Smooth muscle cell of the umbilical artery (primary cell): ENCODE data around the gene LRSAM1. TPM values are rescaled to one million over a fixed set of nuclear protein-coding genes. Genes with fewer than 3 reads are reported as not detected.

Experiments used
- total RNA-seq: library from RNA; depleted of rRNA; stranded (reverse); fragments of >200 nt; gene quantifications from 2 replicates; pipeline ENCODE4 v1.2.3, GENCODE V29; 2014

The LRSAM1 gene
- 10.4 and 17.7 TPM in 2 replicates for total RNA-seq

DNA sequence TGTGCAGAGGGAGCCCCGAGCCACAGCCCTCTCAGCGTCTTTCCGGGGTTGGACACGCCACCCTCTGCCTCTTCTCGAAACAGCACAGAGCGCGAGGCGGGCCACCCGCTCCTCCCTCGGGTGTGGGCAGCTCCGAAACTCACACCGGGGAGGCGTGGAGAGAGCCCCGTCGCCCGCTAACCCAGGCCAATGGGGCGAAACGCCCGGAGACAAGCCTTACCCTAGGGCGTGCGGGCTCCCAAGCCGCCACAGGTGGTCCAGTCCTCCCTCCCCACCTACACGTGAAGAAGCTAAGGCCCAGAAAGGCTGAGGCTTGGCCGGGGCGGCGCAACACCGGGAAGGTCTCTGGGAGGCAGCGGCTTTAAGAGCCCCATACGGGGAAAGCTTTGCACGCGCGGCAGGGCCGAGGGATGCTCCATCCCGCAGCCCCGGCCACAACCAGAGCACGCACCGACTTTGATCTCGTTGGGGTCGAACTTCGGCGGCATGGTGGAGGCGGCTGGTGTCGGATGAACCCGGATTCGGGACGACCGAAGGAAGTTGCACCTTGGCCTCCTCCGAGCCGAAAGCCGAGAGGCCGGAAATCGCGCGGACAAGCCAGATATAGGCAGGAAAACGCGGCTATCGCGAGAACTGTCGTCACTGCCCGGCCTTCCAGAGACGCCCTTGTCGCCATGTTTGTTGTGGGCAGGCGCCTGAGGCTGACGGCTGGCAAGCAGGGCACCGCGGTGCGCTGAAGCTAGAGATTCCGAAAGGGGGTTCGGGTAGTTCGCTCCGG lies at the start of gene LRSAM1, which contains the start of gene RPL12:
Gene LRSAM1, plus strand, starts transcription at position 681 of the 778 bp plus-strand sequence. CDS start 3,018 bp downstream, outside the sequence.
Gene RPL12, minus strand, starts transcription at position 577 of the 778 bp plus-strand sequence. Its CDS starts 89 bp downstream, at position 488.

GRCh38 chr9:127423934-127424675 lies 27.2 kb upstream of the LRSAM1 start, which contains the start of gene ZNF79:
Gene ZNF79 (plus strand): TSS chr9:127424382. CDS start chr9:127424788, 406 bp downstream.

Other genes starting within 250 kb of the LRSAM1 start
- 0.30 and 3.5 TPM in 2 replicates for gene GARNL3, start 186.7 kb upstream of the LRSAM1 start, total RNA-seq
- gene SLC2A8, start 54.3 kb upstream of the LRSAM1 start, total RNA-seq = 3.6 and 4.4 TPM in 2 replicates
- 10.5 and 13.1 TPM in 2 replicates for gene ZNF79, start 27.1 kb upstream of the LRSAM1 start, total RNA-seq
- 745 and 1,204 TPM in 2 replicates for gene RPL12, start 104 bp upstream of the LRSAM1 start, total RNA-seq
- 37.7 and 50.8 TPM in 2 replicates for gene STXBP1, start 160.8 kb downstream of the LRSAM1 start, total RNA-seq